Measurements from ENCODE around the gene TRANK1. TPM values are rescaled to one million over a fixed set of nuclear protein-coding genes. Genes with fewer than 3 reads are reported as not detected.

TRANK1 gene
- total and polyA plus RNA-seq, 2 of the 4 experiments (the other 2 are of a cell fraction) = 7.9 to 12.7 TPM

DNA sequence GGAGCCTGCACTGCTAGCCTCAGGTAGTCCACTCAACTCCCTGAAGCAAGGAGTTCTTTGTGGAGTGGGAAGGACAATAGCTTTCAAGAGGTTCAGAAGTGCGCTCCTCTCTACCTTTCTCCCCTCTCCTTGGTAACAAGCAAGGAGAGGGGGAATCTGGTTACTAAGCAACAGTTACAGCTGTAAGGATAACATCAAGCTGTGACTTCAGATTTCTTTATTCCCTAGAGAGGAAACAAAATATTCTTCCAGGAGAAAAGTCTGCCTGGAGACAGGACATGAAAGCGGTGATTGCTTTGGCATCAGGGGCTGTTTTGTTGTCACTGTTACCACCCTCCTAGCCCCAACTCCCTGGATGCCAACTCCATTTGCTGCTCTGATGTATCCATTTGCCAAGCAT lies 70.4 kb downstream of the TRANK1 start:
- H2AFZ ChIP-seq (replicated peaks; ENCODE audit: low read length, poor library complexity) = no peak overlapping the region
- in situ Hi-C loops (cut with MboI; ENCODE audit: low sequenced_read_pairs) (no loop called here), dilution Hi-C loops (cut with HindIII; ENCODE audit: low sequenced_read_pairs, unreplicated experiment) (no loop called here), intact Hi-C loops (cut with micrococcal nuclease) (no loop called here)
- TF ChIP-seq MAFK (IDR thresholded peaks at IDR 0.05; ENCODE audit: low read depth, low read length) (no peak), CEBPB (IDR thresholded peaks at IDR 0.05; ENCODE audit: low read depth, low read length) (no peak), RAD21 (IDR thresholded peaks at IDR 0.05; ENCODE audit: low read length) (no peak), POLR2A (IDR thresholded peaks at IDR 0.05; ENCODE audit: low read depth, low read length) (no peak), FOS (IDR thresholded peaks at IDR 0.05; ENCODE audit: low read depth, low read length) (no peak), MAZ (IDR thresholded peaks at IDR 0.05; ENCODE audit: borderline replicate concordance, low read depth, low read length) (no peak), RFX5 (IDR thresholded peaks at IDR 0.05; ENCODE audit: low read depth, low read length) (no peak), BHLHE40 (IDR thresholded peaks at IDR 0.05; ENCODE audit: low read depth, low read length) (no peak), CHD1 (IDR thresholded peaks at IDR 0.05; ENCODE audit: low read depth, low read length) (no peak), SMC3 (IDR thresholded peaks at IDR 0.05; ENCODE audit: low read depth, low read length) (no peak), MXI1 (IDR thresholded peaks at IDR 0.05; ENCODE audit: borderline replicate concordance, low read depth, low read length) (no peak), NFE2L2 (IDR thresholded peaks at IDR 0.05; ENCODE audit: low read depth, low read length) (no peak)
- TF ChIP-seq, protein P1, sequence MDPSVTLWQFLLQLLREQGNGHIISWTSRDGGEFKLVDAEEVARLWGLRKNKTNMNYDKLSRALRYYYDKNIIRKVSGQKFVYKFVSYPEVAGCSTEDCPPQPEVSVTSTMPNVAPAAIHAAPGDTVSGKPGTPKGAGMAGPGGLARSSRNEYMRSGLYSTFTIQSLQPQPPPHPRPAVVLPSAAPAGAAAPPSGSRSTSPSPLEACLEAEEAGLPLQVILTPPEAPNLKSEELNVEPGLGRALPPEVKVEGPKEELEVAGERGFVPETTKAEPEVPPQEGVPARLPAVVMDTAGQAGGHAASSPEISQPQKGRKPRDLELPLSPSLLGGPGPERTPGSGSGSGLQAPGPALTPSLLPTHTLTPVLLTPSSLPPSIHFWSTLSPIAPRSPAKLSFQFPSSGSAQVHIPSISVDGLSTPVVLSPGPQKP (IDR thresholded peaks at IDR 0.05; ENCODE audit: borderline replicate concordance, low read depth, low read length) = no peak
- TF ChIP-seq, protein P2, sequence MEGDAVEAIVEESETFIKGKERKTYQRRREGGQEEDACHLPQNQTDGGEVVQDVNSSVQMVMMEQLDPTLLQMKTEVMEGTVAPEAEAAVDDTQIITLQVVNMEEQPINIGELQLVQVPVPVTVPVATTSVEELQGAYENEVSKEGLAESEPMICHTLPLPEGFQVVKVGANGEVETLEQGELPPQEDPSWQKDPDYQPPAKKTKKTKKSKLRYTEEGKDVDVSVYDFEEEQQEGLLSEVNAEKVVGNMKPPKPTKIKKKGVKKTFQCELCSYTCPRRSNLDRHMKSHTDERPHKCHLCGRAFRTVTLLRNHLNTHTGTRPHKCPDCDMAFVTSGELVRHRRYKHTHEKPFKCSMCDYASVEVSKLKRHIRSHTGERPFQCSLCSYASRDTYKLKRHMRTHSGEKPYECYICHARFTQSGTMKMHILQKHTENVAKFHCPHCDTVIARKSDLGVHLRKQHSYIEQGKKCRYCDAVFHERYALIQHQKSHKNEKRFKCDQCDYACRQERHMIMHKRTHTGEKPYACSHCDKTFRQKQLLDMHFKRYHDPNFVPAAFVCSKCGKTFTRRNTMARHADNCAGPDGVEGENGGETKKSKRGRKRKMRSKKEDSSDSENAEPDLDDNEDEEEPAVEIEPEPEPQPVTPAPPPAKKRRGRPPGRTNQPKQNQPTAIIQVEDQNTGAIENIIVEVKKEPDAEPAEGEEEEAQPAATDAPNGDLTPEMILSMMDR (conservative IDR thresholded peaks at IDR 0.05; ENCODE audit: low read depth, low read length) = no peak
- H4K5ac ChIP-seq (ENCODE audit: low read depth, low read length) = no peak overlapping the region
- no peak overlapping the region for H4K91ac ChIP-seq (ENCODE audit: insufficient read depth, low read depth, low read length)
- no peaks in the 10 kb centered on the region for H3K79me1 ChIP-seq (ENCODE audit: low read depth in 1 of 2, low read length in 2 of 2)
- DNase-seq (no peak), ATAC-seq (ENCODE audit: low read depth) (no peak)
- H2BK15ac ChIP-seq (ENCODE audit: low read depth, low read length) = no peak overlapping the region
- H3K9me1 ChIP-seq (ENCODE audit: insufficient read depth, low read length) = no peaks in the 10 kb centered on the region
- H2AK9ac ChIP-seq (replicated peaks; ENCODE audit: low read depth, low read length, poor library complexity) = no peak overlapping the region
- no peak overlapping the region for H3K27ac ChIP-seq (ENCODE audit: insufficient read depth, low read length)
- no peaks in the 10 kb centered on the region for H3K36me3 ChIP-seq (ENCODE audit: control insufficient read depth, insufficient read depth, low read length)
- H3K14ac ChIP-seq (replicated peaks; ENCODE audit: low read depth, low read length) = no peak overlapping the region
- WGBS, 2 experiments (ENCODE audit: extremely low coverage in 2 of 2, insufficient read length in 1 of 2) = 100% methylated on average over 1 of the region's 2 CpGs; no CpG with 5 or more reads in 1 of the 2 experiments
- no peaks in the 10 kb centered on the region for H4K20me1 ChIP-seq (ENCODE audit: insufficient read depth, low read length)
- H2BK120ac ChIP-seq (ENCODE audit: low read depth, low read length) = no peak overlapping the region
- H2AK5ac ChIP-seq (ENCODE audit: low read depth, low read length) = no peak overlapping the region
- H3K9me3 ChIP-seq (ENCODE audit: control insufficient read depth, insufficient read depth, low read length) = no peaks in the 10 kb centered on the region
- no peak overlapping the region for H2BK20ac ChIP-seq (ENCODE audit: low read depth, low read length)
- CTCF ChIA-PET = interaction anchor here (1.1 kb wide), 1 partner anchor 84 kb away, joined by 3 read pairs; no protein-coding TSS in a partner anchor
- no peak overlapping the region for H4K8ac ChIP-seq (ENCODE audit: low read depth in 2 of 2, low read length in 2 of 2)
- no peak overlapping the region for H3K9ac ChIP-seq (ENCODE audit: low read depth, low read length)
- no peak overlapping the region for H3K56ac ChIP-seq (ENCODE audit: extremely low read depth, insufficient read depth, low read length)
- POLR2A ChIA-PET (ENCODE audit: unreplicated experiment) = interaction anchor here (0.6 kb wide), 1 partner anchor 105 kb away, joined by 3 read pairs; no protein-coding TSS in a partner anchor
- no peak overlapping the region for H3K4ac ChIP-seq (ENCODE audit: low read depth, low read length)
- H3K4me2 ChIP-seq (ENCODE audit: low read depth, low read length) = no peak overlapping the region
- H3K4me3 ChIP-seq (ENCODE audit: insufficient read depth, low read depth, low read length) = no peak overlapping the region
- no peaks in the 10 kb centered on the region for H3K4me1 ChIP-seq (ENCODE audit: control insufficient read depth, insufficient read depth, low read length)
- H2BK5ac ChIP-seq (ENCODE audit: low read depth, low read length, poor library complexity, severe bottlenecking) = no peak overlapping the region
- no peak overlapping the region for H3K18ac ChIP-seq (ENCODE audit: low read depth, low read length)
- H3K27me3 ChIP-seq (ENCODE audit: control insufficient read depth, insufficient read depth, low read length) = no peaks in the 10 kb centered on the region
- no TSS peak for BruUV-seq (replicated peaks)
- H3K23ac ChIP-seq (ENCODE audit: low read depth, low read length) = no peak overlapping the region

Data from IMR-90 (cell line).